GM18873 (cell line): ENCODE measurements around the gene EOGT.
A peak's percentile ranks its signal among the peaks of the same experiment; 100 is the strongest.

Source experiments
- ATAC-seq: cut with Tn5 transposase; IDR thresholded peaks from one replicate; pipeline ENCODE4 v1.9.1; 2021; ENCODE audit warnings: mild to moderate bottlenecking, moderate library complexity, moderate number of reproducible peaks; ENCODE audit not compliant: unreplicated experiment, low FRiP score

Gene EOGT

GRCh38 chr3:69009559-69010410 is 3.7 kb downstream of the EOGT start:
- no peak for ATAC-seq

GRCh38 chr3:69008980-69009379 is 4.5 kb downstream of the EOGT start:
- no peak for ATAC-seq

- no peak for ATAC-seq
These were observed 7.5 kb downstream of the EOGT start for GRCh38 chr3:69005791-69006482.

- no peak for ATAC-seq
These were observed 8.3 kb downstream of the EOGT start for GRCh38 chr3:69005071-69005790.

GRCh38 chr3:69004138-69004537 is 9.3 kb downstream of the EOGT start:
- ATAC-seq, result no peak

- no peak for ATAC-seq
These were observed 13.9 kb downstream of the EOGT start for GRCh38 chr3:68999605-69000004.

- no peak for ATAC-seq
These were observed 14.3 kb downstream of the EOGT start for GRCh38 chr3:68999158-68999557.

- no peak for ATAC-seq
These were observed 15.6 kb downstream of the EOGT start for GRCh38 chr3:68997887-68998286.

GRCh38 chr3:68996356-68996995 is 17.0 kb downstream of the EOGT start:
- ATAC-seq, result no peak

- ATAC-seq, result no peak
These were observed 24.7 kb downstream of the EOGT start for GRCh38 chr3:68988740-68989139.

GRCh38 chr3:68987322-68987721 is 26.2 kb downstream of the EOGT start:
- no peak for ATAC-seq

- ATAC-seq, result no peak
These were observed 26.8 kb downstream of the EOGT start for GRCh38 chr3:68986496-68987208.

- no peak for ATAC-seq
These were observed 28.2 kb downstream of the EOGT start for GRCh38 chr3:68985146-68985790.

GRCh38 chr3:68984011-68984530 is 29.4 kb downstream of the EOGT start:
- ATAC-seq, result no peak

GRCh38 chr3:68977486-68978167 is 35.9 kb downstream of the EOGT start:
- no peak for ATAC-seq

GRCh38 chr3:68974711-68975110 is 38.8 kb downstream of the EOGT start:
- no peak for ATAC-seq

- no peak for ATAC-seq
These were observed 39.8 kb downstream of the EOGT start for GRCh38 chr3:68973639-68974038.

GRCh38 chr3:68972358-68972979 is 41.0 kb downstream of the EOGT start:
- ATAC-seq, result peak; percentile 58
